Measurements from ENCODE around the gene ACER3.
"Not testable (repeated sequence)": the region's sequence is repeated elsewhere in the genome, so short reads cannot be mapped to it uniquely, and the experiment has no call there.

Gene ACER3

DNA sequence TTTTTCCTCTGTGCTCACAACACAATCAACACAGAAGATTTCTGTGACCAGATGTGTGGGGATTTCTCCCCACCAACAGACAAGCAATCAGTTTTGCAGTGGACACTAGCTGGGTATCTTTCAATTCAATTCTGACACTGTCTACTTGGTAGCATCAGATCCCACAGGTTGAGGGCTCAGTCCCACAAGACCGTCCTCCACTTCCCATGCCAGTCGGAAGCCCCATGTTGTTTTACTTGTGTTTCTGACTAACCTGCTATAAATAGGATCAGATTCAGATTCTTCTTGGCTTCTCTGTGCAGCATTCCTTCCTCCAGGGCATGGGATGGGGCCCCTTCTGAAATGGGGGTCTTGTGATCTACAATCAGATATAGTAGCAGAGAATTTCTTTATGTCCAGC is 19.6 kb downstream of the ACER3 start:
- DNase-seq: no peak

DNA sequence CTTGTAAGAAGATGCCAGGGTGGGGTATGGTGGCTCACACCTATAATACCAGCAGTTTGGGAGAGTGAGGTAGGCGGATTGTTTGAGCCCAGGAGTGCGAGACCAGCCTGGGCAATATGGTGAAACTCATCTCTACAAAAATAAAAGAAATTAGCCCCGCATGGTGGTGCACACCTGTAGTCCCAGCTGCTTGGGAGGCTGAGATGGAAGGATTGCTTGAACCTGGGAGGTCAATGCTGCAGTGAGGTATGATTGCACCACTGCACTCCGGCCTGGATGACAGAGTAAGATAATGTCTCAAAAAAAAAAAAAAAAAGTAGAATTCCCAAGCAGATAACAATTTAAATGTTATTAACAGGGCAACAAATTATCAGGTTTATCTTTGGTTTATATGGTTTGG is 20.2 kb downstream of the ACER3 start:
- DNase-seq: no peak

DNA sequence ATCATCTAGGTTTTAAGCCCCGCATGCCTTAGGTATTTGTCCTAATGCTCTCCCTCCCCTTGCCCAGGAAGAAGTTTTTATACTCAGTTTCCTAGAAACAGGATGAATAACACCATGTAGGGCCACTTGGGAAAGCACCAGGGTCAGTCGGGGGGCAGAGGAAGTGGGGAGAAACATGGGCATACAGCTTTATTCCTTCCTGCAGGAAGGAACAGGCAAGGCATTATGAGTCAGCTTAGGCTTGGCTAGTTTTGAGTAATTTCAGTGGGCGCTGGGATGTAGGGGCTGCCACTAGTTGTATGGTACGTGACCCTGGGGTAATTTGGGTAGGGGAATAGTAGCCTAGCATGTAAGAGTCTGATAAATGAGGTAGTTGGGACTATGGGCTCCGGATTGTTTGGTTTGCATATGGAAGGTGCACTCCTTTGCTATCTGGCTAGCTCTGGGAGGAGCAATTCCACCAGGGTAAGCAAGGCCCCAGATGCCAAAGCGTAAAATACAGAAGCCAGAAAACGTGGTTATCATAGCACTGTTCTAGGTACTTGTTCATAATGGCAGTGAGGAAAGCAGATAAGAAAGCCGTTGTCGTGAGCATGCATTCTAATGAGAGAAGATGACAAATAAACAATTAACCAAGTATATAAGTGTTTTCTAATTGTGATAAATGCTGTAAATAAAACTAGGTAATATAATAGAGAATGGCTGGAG is 24.8 kb downstream of the ACER3 start:
- DNase-seq: peak; percentile 28

DNA sequence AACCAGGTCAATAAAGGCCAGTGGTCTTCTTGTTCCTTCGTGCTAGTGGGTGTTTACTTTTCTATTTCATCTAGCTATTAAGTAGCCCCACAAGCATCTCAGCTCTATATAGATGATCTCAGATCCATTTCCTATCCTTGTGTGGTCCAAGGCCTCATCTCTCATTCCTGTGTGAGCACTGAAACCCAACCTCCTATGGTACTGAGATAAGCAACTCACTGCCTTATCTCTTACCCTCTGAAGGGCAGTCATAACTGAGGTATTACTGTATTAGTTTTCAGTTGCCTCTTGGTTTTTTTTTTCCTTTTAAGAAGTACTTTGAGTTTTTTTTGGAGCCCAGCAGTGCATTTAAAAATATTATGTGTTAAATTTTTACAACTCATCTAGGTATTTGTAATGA is 28.3 kb downstream of the ACER3 start:
- DNase-seq: no peak

DNA sequence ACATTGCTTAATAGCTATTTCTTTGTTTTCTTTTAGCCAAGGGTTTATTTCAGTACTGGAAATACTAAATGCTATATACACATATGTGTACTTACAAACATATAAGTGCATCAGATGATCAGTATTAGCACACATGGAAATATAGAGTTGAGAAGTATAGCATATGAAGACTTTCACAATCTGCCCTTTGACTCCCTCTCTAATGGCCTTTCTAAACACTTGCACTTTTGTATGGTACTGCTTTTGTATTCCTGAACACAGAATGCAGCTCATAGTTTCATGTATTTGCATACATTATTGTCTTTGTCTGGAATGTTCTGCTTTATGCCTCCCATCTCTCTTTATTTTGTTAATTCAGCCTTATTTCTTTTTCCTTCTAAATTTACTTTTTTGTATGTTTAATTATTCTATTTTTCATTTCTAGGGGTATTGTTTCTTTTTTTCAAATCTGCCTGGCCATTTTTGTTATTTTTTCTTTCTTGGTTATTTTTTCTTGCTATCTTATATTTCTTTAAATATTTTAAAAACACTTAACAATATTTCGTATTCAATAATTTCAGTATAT is 28.8 kb downstream of the ACER3 start:
- no peak for DNase-seq

DNA sequence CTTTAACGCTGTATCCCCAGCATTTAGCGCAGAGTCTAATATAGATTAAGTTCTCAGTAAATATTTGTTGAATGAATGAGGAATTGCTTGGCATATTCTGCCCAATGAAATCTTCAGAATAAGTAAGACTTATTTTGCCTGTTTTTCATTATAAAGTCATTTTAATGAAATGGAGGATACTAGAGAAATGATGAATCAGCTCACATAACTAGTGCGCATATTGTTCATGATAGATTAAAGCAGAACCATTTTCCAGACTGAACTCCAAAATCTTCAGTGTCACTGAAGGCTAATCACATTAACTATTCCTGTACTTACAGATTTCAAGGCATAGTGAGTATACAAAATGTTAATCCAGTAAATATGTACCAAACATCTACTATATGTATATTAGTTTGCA is 29.6 kb downstream of the ACER3 start:
- no peak for DNase-seq

DNA sequence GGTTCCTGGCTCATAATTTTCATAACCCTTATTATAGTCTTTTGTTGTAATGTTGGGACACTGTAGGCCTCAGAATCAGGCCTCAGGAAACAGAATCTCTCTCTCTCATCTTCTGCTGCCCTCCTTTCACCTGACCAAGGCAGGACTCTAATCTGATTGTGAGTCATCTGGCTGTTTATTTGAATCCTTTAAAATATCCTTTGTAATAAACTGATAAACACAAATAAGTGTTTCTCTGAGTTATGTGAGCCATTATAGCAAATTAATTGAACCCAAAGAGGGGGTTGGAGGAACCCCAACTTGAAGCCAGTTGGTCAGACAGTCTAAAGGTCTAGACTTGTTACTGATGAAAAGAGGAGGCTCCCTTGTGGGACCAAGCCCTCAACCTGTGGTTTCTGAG is 30.6 kb downstream of the ACER3 start:
- DNase-seq: no peak

DNA sequence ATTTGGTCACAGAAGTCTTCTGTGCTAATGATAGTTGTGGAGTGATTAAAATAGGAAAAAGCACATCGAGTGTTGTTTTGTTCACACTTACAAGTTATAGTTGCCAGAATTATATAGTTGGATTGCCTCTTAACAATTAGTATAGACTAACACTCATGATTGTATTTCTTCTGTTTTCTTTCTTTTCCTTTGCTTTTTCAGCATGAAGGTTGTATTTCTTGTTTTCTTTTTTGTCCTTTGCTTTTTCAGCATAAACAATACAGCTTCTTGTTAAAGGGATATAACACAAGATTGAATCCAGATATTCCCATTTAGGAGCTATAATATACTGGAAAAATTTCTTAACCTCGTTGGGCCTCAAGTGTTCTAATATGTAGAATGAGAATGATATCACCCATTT is 31.1 kb downstream of the ACER3 start:
- DNase-seq: no peak

DNA sequence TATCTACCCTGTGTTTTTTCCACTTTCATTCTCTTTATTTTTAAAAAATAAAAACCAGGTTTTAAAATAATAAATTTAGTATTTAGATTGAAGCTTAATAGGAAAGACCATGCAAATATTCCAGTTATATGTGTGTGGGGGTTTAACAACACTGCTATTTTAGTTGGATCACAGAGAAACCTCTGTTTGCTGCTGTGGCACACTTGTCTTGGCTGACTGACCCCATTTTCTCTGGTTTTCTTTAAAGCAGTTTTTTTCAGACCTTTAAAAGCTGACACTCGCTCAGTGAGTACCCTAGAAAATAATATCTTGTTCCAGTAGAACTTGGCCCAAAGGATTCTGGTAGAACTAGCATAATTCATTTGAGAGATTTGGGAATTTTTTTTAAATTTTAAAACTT is 31.6 kb downstream of the ACER3 start:
- no peak for DNase-seq

DNA sequence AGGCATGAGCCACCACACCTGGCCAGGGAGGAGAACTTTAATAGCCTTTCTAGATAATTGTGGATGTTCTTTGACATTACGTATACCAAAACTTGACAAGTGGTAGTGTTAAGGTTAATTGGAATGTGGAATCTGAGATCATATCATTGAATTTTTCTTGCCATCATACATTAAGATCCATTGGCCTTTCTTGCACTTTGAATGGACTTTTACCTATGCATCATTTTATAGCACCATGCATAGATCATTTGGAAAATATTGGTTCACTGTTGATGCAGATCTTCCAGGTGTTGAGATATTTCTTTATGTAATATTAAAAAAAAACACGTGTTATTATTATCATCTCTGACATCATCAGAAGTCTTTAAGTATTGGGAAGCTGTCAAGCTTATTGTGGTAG is 36.5 kb downstream of the ACER3 start:
- DNase-seq: no peak

DNA sequence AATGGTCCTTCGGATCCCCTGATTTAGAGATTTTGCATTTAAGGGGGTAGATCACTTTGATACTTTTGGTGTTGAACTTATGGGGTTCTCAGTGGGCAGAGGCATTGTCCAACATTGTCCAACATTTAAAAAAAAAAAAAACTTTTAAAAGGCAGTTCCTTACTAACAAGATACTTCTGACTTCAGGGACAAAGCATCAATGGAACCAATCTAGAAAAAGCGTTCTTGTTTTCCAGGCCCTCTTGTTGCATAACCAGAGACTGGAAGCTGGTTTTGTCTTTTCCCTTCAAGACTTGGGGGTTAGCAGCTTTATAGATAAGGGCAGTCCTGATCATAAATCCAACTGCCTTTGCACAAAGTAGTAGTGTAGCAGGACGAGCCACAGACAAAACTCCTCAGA is 40.4 kb downstream of the ACER3 start:
- no peak for DNase-seq

DNA sequence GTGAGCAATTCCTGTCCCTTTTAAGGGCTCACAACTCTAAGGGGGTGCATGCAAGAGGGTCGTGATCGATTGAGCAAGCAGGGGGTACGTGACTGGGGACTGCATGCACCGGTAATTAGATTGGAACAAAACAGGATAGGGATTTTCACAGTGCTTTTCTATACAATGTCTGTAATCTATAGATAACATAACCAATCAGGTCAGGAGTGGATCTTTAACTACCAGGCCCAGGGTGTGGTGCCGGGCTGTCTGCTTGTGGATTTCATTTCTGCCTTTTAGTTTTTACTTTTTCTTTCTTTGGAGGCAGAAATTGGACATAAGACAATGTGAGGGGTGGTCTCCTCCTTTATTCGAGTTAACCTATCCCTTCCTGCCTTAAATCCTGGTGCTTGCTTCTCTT is 40.9 kb downstream of the ACER3 start:
- DNase-seq: not testable (repeated sequence)

DNA sequence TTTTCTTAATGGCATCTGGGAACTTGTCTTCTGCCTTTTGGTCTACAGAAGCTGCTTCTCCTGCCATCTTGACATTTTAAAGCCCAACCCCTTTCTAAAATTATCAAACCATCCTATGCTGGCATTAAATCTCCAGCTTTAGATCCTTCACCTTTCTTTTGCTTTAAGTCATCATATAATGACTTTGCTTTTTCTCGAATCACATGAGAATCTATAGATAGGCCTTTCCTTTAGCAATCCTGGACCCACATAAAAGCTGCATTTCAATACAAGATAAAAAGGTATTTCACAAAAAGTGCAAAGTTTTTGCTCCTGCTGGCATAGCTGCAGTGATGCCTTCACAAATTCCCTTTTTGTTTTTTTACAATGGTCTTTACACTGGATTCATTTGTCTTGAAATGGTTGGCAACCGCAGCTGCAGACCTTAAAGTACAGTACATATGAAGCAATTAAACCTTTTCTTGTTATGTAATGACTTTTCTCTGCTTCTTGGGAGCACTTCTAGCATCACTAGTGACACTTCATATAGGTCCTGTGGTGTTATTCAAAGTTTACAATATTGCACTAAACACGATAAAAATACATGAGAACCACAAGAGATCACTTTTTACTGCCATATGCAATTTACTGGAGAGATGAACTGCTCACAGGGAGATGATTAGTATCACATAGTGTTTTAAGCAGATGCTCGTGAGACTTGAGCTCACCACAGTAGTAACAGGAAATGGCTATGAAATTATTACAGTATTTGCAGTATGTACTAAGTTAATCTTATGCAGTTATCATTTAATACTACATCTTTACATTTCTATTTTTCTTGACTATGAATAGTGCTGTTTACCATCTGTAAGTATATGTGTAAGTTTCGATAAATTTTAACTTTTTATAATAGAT is 41.6 kb downstream of the ACER3 start:
- no peak for DNase-seq

DNA sequence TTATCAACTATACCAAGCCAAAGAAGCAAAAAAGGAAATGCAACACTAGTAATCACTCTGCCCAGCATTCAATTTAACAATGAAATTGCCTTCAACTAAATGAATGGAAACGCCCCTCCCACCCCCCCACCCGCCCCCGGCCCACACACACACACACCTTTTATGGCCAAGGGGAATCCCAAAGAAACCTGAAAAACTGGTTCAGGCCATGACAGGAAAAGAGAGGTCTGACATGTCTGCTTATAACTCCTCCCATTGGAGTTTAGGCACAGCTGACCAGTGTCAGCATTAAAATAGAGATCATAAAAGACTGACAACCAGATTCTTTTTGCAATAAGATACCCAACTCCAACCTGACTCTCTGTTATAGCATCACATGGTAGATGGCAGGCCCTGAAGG is 42.6 kb downstream of the ACER3 start:
- no peak for DNase-seq

DNA sequence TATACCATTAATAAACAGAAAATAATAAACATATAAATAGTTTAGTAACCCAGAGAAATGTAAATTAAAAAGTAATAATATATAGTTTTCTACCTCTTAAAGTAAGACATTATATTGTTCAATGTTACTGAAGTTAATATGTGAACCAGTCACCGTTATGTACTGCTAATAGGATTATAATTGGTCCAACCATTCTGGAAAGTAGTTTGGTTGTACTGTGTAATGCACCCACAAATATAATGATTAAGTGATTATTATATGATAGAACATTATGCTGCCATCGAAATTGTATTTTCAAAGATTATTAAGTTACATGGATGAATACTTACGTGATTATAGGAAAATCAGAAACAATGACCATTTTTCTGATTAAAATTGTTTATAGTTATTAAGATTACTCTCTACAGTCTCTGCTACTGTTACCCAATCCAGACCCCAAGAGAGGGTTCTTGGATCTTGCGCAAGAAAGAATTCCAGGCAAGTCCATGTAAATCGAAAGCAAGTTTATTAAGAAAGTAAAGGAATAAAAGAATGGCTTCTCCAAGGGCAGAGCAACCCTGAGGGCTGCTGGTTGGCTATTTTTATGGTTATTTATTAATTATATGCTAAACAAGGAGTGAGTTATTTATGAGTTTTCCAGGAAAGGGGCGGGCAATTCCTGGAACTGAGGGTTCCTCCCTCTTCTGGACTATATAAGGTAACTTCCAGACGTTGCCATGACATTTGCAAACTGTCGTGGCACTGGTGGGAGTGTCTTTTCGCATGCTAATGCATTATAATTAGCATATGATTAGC is 50.1 kb downstream of the ACER3 start:
- DNase-seq: peak; percentile 13

DNA sequence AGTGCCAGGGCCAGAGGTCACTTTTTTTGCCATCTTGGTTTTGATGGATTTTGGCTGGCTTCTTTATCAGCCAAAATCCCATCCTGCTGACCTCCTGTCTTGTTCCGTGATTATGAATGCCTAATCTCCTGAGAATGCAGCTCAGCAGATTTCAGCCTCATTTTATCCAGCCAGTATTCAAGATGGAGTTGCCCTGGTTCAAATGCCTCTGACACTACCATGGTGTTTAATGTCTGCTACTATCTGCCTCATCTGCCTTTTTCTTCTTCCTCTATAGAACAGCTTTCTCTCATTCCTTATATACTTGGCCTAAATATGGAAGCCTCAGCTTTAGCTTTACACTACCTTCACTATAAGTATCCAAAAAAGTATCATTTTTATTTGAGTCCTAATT is 50.7 kb downstream of the ACER3 start:
- no peak for DNase-seq

DNA sequence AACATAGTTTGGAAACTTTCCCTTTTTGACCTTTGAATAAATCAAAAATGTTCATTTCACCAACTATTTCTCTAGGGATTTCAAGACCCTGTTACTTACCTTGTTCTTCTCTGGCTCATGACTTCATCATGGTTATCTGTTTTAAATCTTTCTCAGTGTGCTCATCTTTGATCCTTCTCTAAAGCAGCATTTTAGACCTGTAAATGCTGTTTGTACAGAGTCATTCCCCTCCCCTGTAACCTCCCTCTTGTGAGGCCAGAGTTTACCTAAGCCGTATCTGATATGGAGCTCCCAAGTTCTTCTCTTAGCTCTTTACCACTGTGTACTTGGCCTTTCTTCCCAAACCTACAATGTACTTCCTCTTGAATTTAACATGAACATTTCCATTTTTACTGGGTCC is 56.0 kb downstream of the ACER3 start:
- no peak for DNase-seq

DNA sequence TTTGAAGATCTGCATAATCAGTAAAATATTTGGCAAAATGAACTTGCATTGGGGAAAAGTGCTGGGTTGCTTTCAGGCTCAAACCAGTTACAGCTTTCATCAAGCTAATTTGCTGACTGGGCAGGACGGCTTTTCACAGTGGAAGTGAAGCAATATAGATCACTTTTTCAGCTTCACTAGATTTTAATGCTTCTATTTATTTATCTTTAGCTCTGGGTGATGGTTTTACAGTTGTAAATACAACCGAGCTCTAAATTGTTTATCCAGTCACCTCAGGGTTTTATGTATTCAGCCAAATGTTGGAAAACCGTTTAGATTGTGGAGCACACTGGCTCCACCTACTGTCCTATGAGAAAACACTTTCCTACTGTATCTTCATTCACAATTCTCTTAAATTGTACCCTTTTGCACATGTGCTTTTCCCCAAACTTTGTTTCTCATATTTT is 58.2 kb downstream of the ACER3 start:
- peak; percentile 63 for DNase-seq

DNA sequence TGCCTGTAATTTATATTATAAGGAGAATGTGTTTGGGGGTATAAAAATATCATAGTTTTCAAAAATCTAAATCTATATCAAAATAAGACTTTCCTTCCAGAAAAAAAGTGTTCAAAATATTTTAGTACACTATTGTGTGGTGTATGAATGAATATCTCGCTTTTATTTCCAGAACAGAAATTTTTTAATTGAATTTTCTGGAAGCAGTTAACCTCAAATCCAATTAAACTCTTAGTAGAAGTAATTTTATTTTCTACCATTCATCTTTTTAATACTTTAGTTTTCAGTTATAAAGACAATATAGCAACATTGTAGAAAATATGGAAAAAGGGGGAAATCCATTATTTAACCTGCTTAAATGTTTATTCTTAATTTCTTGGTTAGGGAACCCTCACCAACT is 58.7 kb downstream of the ACER3 start:
- no peak for DNase-seq

DNA sequence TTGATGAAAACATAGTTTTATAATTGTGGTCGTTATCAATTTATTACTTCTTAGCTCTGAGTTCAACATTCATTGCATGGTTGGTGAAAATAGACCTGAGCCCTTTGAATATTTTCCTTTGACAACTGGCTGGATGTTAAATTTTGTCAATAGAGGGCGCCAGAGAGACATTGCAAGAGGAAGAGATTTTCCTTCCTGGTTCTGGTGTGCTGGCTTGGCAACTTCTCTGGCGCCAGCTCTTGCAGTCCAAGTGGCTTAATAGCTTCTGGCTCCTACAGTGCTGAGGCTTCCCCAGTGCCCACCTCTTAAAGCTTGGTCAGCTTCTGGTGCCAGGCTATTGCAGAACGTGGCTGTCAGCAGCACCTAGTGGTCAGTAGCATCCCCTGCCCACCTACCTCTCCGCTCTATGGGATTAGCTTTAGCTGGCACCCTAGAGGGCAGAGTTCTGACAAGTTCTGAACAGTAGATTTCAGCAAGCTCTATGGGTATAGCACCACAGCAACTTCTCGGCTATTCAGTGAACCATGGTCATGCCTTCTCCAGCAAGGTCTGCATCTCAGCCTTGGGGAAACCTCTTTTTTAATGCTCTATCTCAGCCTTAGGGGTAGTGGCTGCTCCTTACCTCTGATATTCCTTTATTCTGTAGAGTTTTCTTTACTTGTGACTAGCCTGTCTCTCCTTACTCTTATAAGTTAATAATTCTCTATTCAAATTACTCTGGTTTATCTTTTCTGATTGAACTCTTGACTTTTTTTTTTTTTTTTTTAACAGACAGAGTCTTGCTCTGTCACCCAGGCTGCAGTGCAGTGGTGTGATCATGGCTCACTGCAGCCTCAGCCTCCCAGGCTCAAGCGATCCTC is 59.4 kb downstream of the ACER3 start:
- DNase-seq: peak; percentile 81

DNA sequence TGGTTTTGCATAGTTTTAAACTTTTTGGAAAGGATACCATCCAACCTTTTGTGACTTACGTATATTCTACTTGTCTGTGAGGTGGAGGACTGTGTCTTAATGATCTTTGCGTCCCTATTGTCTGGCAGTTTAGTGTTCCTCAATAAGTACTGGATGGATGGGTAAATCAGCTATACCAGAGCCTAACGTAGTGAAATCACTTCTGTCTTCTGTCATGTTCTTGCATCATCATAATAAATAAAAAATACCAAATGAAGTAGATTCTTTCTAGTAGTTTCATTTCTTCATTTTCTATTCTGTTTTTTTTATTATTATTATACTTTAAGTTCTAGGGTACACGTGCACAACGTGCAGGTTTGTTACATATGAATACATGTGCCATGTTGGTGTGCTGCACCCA is 66.4 kb downstream of the ACER3 start:
- DNase-seq: no peak

DNA sequence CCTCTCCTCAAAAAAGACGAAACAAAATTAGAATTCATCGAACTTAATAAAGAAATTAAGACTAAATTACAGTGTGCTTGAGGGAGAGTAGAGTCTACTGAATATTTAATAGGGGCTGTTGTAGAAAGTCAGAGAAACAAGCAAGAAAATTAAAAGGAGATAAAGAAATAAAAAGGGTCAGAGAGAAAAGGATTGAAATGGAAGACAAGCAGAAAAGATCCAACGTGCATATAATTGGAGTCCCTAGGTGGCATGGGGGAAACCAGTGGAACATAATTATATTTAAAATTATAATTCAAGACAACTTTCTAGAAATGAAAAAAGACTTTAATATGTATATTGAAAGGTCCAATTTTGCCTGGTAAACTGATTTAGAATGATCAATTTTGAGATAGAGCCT is 74.3 kb downstream of the ACER3 start:
- DNase-seq: no peak
